ENCODE measurements around the gene CCM2L. TPM values are rescaled to one million over a fixed set of nuclear protein-coding genes. Genes with fewer than 3 reads are reported as not detected.
A peak's percentile ranks its signal among the peaks of the same experiment; 100 is the strongest.

Gene CCM2L
- total and polyA plus RNA-seq, 2 experiments from 2014 or later, result 4.9 to 13.3 TPM

- TF ChIP-seq JUNB (IDR thresholded peaks at IDR 0.05; ENCODE audit: unreplicated experiment) (no peak), ZNF114 (CRISPR knock-in tag; IDR thresholded peaks at IDR 0.05) (no peak), EZH2phosphoT487 (IDR thresholded peaks at IDR 0.05; ENCODE audit: unreplicated experiment) (no peak), ZNF462 (CRISPR knock-in tag; IDR thresholded peaks at IDR 0.05) (no peak), EZH2 (IDR thresholded peaks at IDR 0.05; ENCODE audit: low read depth, unreplicated experiment) (no peak), POLR2AphosphoS5 (IDR thresholded peaks at IDR 0.05; ENCODE audit: low read depth) (no peak)
- TF ChIP-seq, protein P1, sequence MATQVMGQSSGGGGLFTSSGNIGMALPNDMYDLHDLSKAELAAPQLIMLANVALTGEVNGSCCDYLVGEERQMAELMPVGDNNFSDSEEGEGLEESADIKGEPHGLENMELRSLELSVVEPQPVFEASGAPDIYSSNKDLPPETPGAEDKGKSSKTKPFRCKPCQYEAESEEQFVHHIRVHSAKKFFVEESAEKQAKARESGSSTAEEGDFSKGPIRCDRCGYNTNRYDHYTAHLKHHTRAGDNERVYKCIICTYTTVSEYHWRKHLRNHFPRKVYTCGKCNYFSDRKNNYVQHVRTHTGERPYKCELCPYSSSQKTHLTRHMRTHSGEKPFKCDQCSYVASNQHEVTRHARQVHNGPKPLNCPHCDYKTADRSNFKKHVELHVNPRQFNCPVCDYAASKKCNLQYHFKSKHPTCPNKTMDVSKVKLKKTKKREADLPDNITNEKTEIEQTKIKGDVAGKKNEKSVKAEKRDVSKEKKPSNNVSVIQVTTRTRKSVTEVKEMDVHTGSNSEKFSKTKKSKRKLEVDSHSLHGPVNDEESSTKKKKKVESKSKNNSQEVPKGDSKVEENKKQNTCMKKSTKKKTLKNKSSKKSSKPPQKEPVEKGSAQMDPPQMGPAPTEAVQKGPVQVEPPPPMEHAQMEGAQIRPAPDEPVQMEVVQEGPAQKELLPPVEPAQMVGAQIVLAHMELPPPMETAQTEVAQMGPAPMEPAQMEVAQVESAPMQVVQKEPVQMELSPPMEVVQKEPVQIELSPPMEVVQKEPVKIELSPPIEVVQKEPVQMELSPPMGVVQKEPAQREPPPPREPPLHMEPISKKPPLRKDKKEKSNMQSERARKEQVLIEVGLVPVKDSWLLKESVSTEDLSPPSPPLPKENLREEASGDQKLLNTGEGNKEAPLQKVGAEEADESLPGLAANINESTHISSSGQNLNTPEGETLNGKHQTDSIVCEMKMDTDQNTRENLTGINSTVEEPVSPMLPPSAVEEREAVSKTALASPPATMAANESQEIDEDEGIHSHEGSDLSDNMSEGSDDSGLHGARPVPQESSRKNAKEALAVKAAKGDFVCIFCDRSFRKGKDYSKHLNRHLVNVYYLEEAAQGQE (IDR thresholded peaks at IDR 0.05; ENCODE audit: unreplicated experiment), result no peak
- H3F3A ChIP-seq (replicated peaks; ENCODE audit: low read depth), result peaks cover 11% of the 10 kb centered on the region
- no peak overlapping the region for H3K4me3 ChIP-seq
- no peak overlapping the region for H3K4me3 Mint-ChIP-seq
- peaks cover 4% of the 10 kb centered on the region for H3K9me2 ChIP-seq (ENCODE audit: insufficient read depth)
- ATAC-seq (no peak), DNase-seq (ENCODE audit: low spot score) (no peak)
- peaks cover 18% of the 10 kb centered on the region for H3K27me3 Mint-ChIP-seq (ENCODE audit: insufficient read depth, low read depth, poor library complexity)
- no peaks in the 10 kb centered on the region for H4K20me1 ChIP-seq (replicated peaks; ENCODE audit: insufficient read depth)
- H3K9me3 Mint-ChIP-seq, result peaks cover 14% of the 10 kb centered on the region
- 0 out of 2 replicates have a peak overlapping the region, but pooled peaks have one; percentile 53 for H2AFZ ChIP-seq
- H3K36me3 ChIP-seq (ENCODE audit: insufficient read depth), result no peaks in the 10 kb centered on the region
- no peaks in the 10 kb centered on the region for H3K36me3 Mint-ChIP-seq (ENCODE audit: low read depth)
- H3K79me2 ChIP-seq (replicated peaks; ENCODE audit: insufficient read depth), result no peaks in the 10 kb centered on the region
- H3K27ac ChIP-seq (ENCODE audit: low read depth), result no peak overlapping the region
- H3K27me3 ChIP-seq (ENCODE audit: insufficient read depth), result no peaks in the 10 kb centered on the region
- no peak overlapping the region for H3K27ac Mint-ChIP-seq
- peaks cover 54% of the 10 kb centered on the region for H3K4me1 Mint-ChIP-seq
- peaks cover 61% of the 10 kb centered on the region for H3K4me1 ChIP-seq (ENCODE audit: insufficient read depth)
- no peak overlapping the region; the same call in 1 of the 2 replicates for H3K4me2 ChIP-seq
Measured at GRCh38 chr20:32009564-32009963, 674 bp upstream of the CCM2L start.
